Activated naive CD8-positive, alpha-beta T cell treated with anti-CD3 and anti-CD28 coated beads, Interleukin-2, amount 50 U/mL, for 24 hours (primary cell): ENCODE results near the gene MEGF10.

Source experiments
- ATAC-seq: fragments of 150-1000 bp; cut with Tn5 transposase; one replicate; pipeline ENCODE4 v1.10.0; 2021
- DNase-seq: peaks from one replicate; pipeline ENCODE4 v3.0.0; 2021
- H3K27ac Mint-ChIP-seq: one replicate; pipeline ENCODE4 v1.8.0; 2021; ENCODE audit warnings: mild to moderate bottlenecking, mixed read lengths
- H3K27me3 Mint-ChIP-seq: one replicate; pipeline ENCODE4 v1.8.0; 2021; ENCODE audit warnings: mixed read lengths
- H3K36me3 Mint-ChIP-seq: one replicate; pipeline ENCODE4 v1.8.0; 2021; ENCODE audit warnings: low read depth, mixed read lengths
- H3K4me1 Mint-ChIP-seq: one replicate; pipeline ENCODE4 v1.8.0; 2021; ENCODE audit warnings: mixed read lengths
- H3K4me3 Mint-ChIP-seq: one replicate; pipeline ENCODE4 v1.8.0; 2021; ENCODE audit warnings: mild to moderate bottlenecking, moderate library complexity, mixed read lengths
- H3K9me3 Mint-ChIP-seq: one replicate; pipeline ENCODE4 v1.8.0; 2021; ENCODE audit warnings: mixed read lengths

The MEGF10 gene

GRCh38 chr5:127353796-127354195 lies 63.2 kb downstream of the MEGF10 start:
- Mint-ChIP-seq H3K4me3 (no peak overlapping the region), H3K9me3 (no peaks in the 10 kb centered on the region), H3K27ac (no peak overlapping the region), H3K27me3 (peaks cover 8% of the 10 kb centered on the region), H3K36me3 (no peaks in the 10 kb centered on the region), H3K4me1 (peaks cover 2% of the 10 kb centered on the region)
- ATAC-seq = no peak
- DNase-seq = no peak

GRCh38 chr5:127355337-127355736 lies 64.7 kb downstream of the MEGF10 start:
- Mint-ChIP-seq H3K9me3 (no peaks in the 10 kb centered on the region), H3K27ac (no peak overlapping the region), H3K4me3 (no peak overlapping the region), H3K27me3 (peaks cover 6% of the 10 kb centered on the region), H3K36me3 (no peaks in the 10 kb centered on the region), H3K4me1 (peaks cover 2% of the 10 kb centered on the region)
- ATAC-seq (no peak), DNase-seq (no peak)

GRCh38 chr5:127358284-127358683 lies 67.7 kb downstream of the MEGF10 start:
- no peak overlapping the region for H3K4me3 Mint-ChIP-seq
- ATAC-seq = no peak
- H3K36me3 Mint-ChIP-seq = no peaks in the 10 kb centered on the region
- DNase-seq = no peak
- no peaks in the 10 kb centered on the region for H3K9me3 Mint-ChIP-seq
- H3K4me1 Mint-ChIP-seq = peaks cover 2% of the 10 kb centered on the region
- no peak overlapping the region for H3K27ac Mint-ChIP-seq
- H3K27me3 Mint-ChIP-seq = peaks cover 5% of the 10 kb centered on the region

- H3K27ac Mint-ChIP-seq = no peak overlapping the region
- no peak overlapping the region for H3K4me3 Mint-ChIP-seq
- H3K4me1 Mint-ChIP-seq = peaks cover 2% of the 10 kb centered on the region
- H3K36me3 Mint-ChIP-seq = no peaks in the 10 kb centered on the region
- ATAC-seq (no peak), DNase-seq (no peak)
- no peaks in the 10 kb centered on the region for H3K9me3 Mint-ChIP-seq
- H3K27me3 Mint-ChIP-seq = peaks cover 5% of the 10 kb centered on the region
These were observed 68.1 kb downstream of the MEGF10 start for GRCh38 chr5:127358740-127359139.

- Mint-ChIP-seq H3K9me3 (no peaks in the 10 kb centered on the region), H3K4me1 (peaks cover 2% of the 10 kb centered on the region), H3K27me3 (peaks cover 8% of the 10 kb centered on the region), H3K36me3 (no peaks in the 10 kb centered on the region), H3K27ac (no peak overlapping the region), H3K4me3 (no peak overlapping the region)
- ATAC-seq (no peak), DNase-seq (no peak)
These were observed 68.9 kb downstream of the MEGF10 start for GRCh38 chr5:127359502-127359901.

GRCh38 chr5:127363403-127363802 lies 72.8 kb downstream of the MEGF10 start:
- Mint-ChIP-seq H3K4me3 (no peak overlapping the region), H3K27ac (no peak overlapping the region), H3K4me1 (no peaks in the 10 kb centered on the region), H3K9me3 (no peaks in the 10 kb centered on the region), H3K36me3 (no peaks in the 10 kb centered on the region), H3K27me3 (peaks cover 19% of the 10 kb centered on the region)
- no peak for ATAC-seq
- no peak for DNase-seq

GRCh38 chr5:127367029-127367428 lies 76.4 kb downstream of the MEGF10 start:
- ATAC-seq (no peak), DNase-seq (no peak)
- Mint-ChIP-seq H3K27me3 (peaks cover 20% of the 10 kb centered on the region), H3K4me3 (no peak overlapping the region), H3K9me3 (no peaks in the 10 kb centered on the region), H3K4me1 (no peaks in the 10 kb centered on the region), H3K36me3 (no peaks in the 10 kb centered on the region), H3K27ac (no peak overlapping the region)

- no peak for DNase-seq
- Mint-ChIP-seq H3K27ac (no peak overlapping the region), H3K9me3 (no peaks in the 10 kb centered on the region), H3K27me3 (peaks cover 20% of the 10 kb centered on the region), H3K4me1 (no peaks in the 10 kb centered on the region), H3K36me3 (no peaks in the 10 kb centered on the region), H3K4me3 (no peak overlapping the region)
- no peak for ATAC-seq
These were observed 77.4 kb downstream of the MEGF10 start for GRCh38 chr5:127367946-127368465.

GRCh38 chr5:127369796-127370195 lies 79.2 kb downstream of the MEGF10 start:
- DNase-seq (no peak), ATAC-seq (no peak)
- Mint-ChIP-seq H3K27ac (no peak overlapping the region), H3K36me3 (no peaks in the 10 kb centered on the region), H3K9me3 (no peaks in the 10 kb centered on the region), H3K4me3 (no peak overlapping the region), H3K4me1 (no peaks in the 10 kb centered on the region), H3K27me3 (peaks cover 19% of the 10 kb centered on the region)

- no peak for DNase-seq
- Mint-ChIP-seq H3K27ac (no peak overlapping the region), H3K4me1 (no peaks in the 10 kb centered on the region), H3K4me3 (no peak overlapping the region), H3K36me3 (no peaks in the 10 kb centered on the region), H3K9me3 (no peaks in the 10 kb centered on the region), H3K27me3 (peaks cover 20% of the 10 kb centered on the region)
- ATAC-seq = no peak
These were observed 80.0 kb downstream of the MEGF10 start for GRCh38 chr5:127370631-127371030.

GRCh38 chr5:127373858-127374491 lies 83.4 kb downstream of the MEGF10 start:
- Mint-ChIP-seq H3K4me1 (no peaks in the 10 kb centered on the region), H3K27me3 (peaks cover 4% of the 10 kb centered on the region)

GRCh38 chr5:127375124-127375523 lies 84.5 kb downstream of the MEGF10 start:
- ATAC-seq (no peak), DNase-seq (no peak)
- no peaks in the 10 kb centered on the region for H3K9me3 Mint-ChIP-seq
- no peaks in the 10 kb centered on the region for H3K36me3 Mint-ChIP-seq
- H3K27ac Mint-ChIP-seq = no peak overlapping the region
- peaks cover 6% of the 10 kb centered on the region for H3K27me3 Mint-ChIP-seq
- H3K4me1 Mint-ChIP-seq = no peaks in the 10 kb centered on the region
- H3K4me3 Mint-ChIP-seq = no peak overlapping the region

More at GRCh38 chr5:127373858-127374491, 83.4 kb downstream of the MEGF10 start:
- Mint-ChIP-seq H3K9me3 (no peaks in the 10 kb centered on the region), H3K4me3 (no peak overlapping the region), H3K27ac (no peak overlapping the region), H3K36me3 (no peaks in the 10 kb centered on the region)
- DNase-seq = no peak
- ATAC-seq = no peak

- H3K27me3 Mint-ChIP-seq = peaks cover 7% of the 10 kb centered on the region
- DNase-seq = no peak
- H3K4me3 Mint-ChIP-seq = no peak overlapping the region
- no peaks in the 10 kb centered on the region for H3K36me3 Mint-ChIP-seq
- no peaks in the 10 kb centered on the region for H3K9me3 Mint-ChIP-seq
- H3K27ac Mint-ChIP-seq = no peak overlapping the region
- H3K4me1 Mint-ChIP-seq = no peaks in the 10 kb centered on the region
- ATAC-seq = no peak
These were observed 85.0 kb downstream of the MEGF10 start for GRCh38 chr5:127375544-127376091.

GRCh38 chr5:127377651-127378050 lies 87.1 kb downstream of the MEGF10 start:
- DNase-seq (no peak), ATAC-seq (no peak)
- H3K27ac Mint-ChIP-seq = no peak overlapping the region
- no peaks in the 10 kb centered on the region for H3K9me3 Mint-ChIP-seq
- peaks cover 9% of the 10 kb centered on the region for H3K27me3 Mint-ChIP-seq
- H3K4me1 Mint-ChIP-seq = no peaks in the 10 kb centered on the region
- no peaks in the 10 kb centered on the region for H3K36me3 Mint-ChIP-seq
- no peak overlapping the region for H3K4me3 Mint-ChIP-seq

- Mint-ChIP-seq H3K27me3 (peaks cover 5% of the 10 kb centered on the region), H3K36me3 (no peaks in the 10 kb centered on the region), H3K27ac (no peak overlapping the region), H3K9me3 (no peaks in the 10 kb centered on the region), H3K4me1 (no peaks in the 10 kb centered on the region), H3K4me3 (no peak overlapping the region)
- DNase-seq (no peak), ATAC-seq (no peak)
These were observed 95.3 kb downstream of the MEGF10 start for GRCh38 chr5:127385936-127386335.
